HepG2 (cell line): ENCODE data around the gene PBLD. TPM values are rescaled to one million over a fixed set of nuclear protein-coding genes. Genes with fewer than 3 reads are reported as not detected.

Experiments
- BRF2 ChIP-seq: sonication (generic); formaldehyde crosslinking; IDR thresholded peaks from 2 replicates; pipeline ENCODE4 v1.8.1; 2022; ENCODE audit warnings: mild to moderate bottlenecking, missing genetic modification reagents
- ELF1 ChIP-seq: sonication (generic); formaldehyde crosslinking; IDR thresholded peaks from 2 replicates; pipeline ENCODE4 v1.4.0; 2020; ENCODE audit warnings: missing genetic modification reagents
- ETV5 ChIP-seq: IDR thresholded peaks from 2 replicates; pipeline ENCODE4 v1.6.1; 2018; ENCODE audit warnings: missing biosample characterization, missing genetic modification reagents, inconsistent platforms, borderline replicate concordance
- FOXJ3 ChIP-seq: sonication (generic); formaldehyde crosslinking; IDR thresholded peaks from 2 replicates; pipeline ENCODE4 v1.4.0; 2020; ENCODE audit warnings: missing genetic modification reagents, mild to moderate bottlenecking, borderline replicate concordance
- FOXP1 ChIP-seq, 2 experiments: fragments of 450-650 bp in 1 of 2; IDR thresholded peaks; 2 replicates each; pipeline ENCODE4 v1.6.1; 2017 to 2018; ENCODE audit warnings: antibody characterized with exemption in 1 of 2
- HIC2 ChIP-seq: sonication (generic); formaldehyde crosslinking; IDR thresholded peaks from 2 replicates; pipeline ENCODE4 v1.9.0; 2022; ENCODE audit warnings: low read depth, missing genetic modification reagents
- HNRNPH1 ChIP-seq: fragments of 200-400 bp; formaldehyde crosslinking; optimal IDR thresholded peaks from 2 replicates; pipeline ENCODE3; 2017; ENCODE audit warnings: mild to moderate bottlenecking, low read depth, low read length
- HOXD1 ChIP-seq: sonication (generic); formaldehyde crosslinking; IDR thresholded peaks from 2 replicates; pipeline ENCODE4 v1.5.0; 2020; ENCODE audit warnings: missing genetic modification reagents
- NFIB ChIP-seq: sonication (generic); formaldehyde crosslinking; IDR thresholded peaks from 2 replicates; pipeline ENCODE4 v1.9.0; 2021; ENCODE audit warnings: missing genetic modification reagents, mild to moderate bottlenecking, borderline replicate concordance
- RBM39 ChIP-seq: fragments of 200-400 bp; formaldehyde crosslinking; IDR thresholded peaks from one replicate; pipeline ENCODE4 v1.6.1; 2018; ENCODE audit warnings: antibody characterized with exemption, mild to moderate bottlenecking, low read depth, low read length; ENCODE audit not compliant: poor library complexity, severe bottlenecking
- SIX4 ChIP-seq: sonication (generic); formaldehyde crosslinking; IDR thresholded peaks from 2 replicates; pipeline ENCODE4 v1.4.0; 2020; ENCODE audit warnings: missing genetic modification reagents
- SP2 ChIP-seq: sonication (generic); formaldehyde crosslinking; IDR thresholded peaks from 2 replicates; pipeline ENCODE4 v1.5.1; 2020; ENCODE audit warnings: mild to moderate bottlenecking, missing genetic modification reagents
- ZBTB20 ChIP-seq: sonication (generic); formaldehyde crosslinking; IDR thresholded peaks from 2 replicates; pipeline ENCODE4 v1.8.1; 2023; ENCODE audit warnings: missing genetic modification reagents, low read depth, mild to moderate bottlenecking, borderline replicate concordance
- ZGPAT ChIP-seq: IDR thresholded peaks from 2 replicates; pipeline ENCODE4 v1.6.1; 2016; ENCODE audit warnings: mild to moderate bottlenecking
- ZHX2 ChIP-seq, 2 experiments: sonication (generic) in 1 of 2; formaldehyde crosslinking in 1 of 2; IDR thresholded peaks; 2 replicates each; pipeline versions ENCODE4 v1.6.1 to v1.9.0; 2014 to 2022; ENCODE audit warnings: antibody characterized with exemption in 1 of 2, borderline replicate concordance in 1 of 2, inconsistent platforms in 1 of 2, low read depth in 1 of 2, missing genetic modification reagents in 1 of 2
- ZNF205 ChIP-seq: IDR thresholded peaks from 2 replicates; pipeline ENCODE4 v1.6.1; 2018; ENCODE audit warnings: missing biosample characterization, missing genetic modification reagents
- ZNF605 ChIP-seq: sonication (generic); formaldehyde crosslinking; IDR thresholded peaks from 2 replicates; pipeline ENCODE4 v1.8.0; 2022; ENCODE audit warnings: mild to moderate bottlenecking, missing genetic modification reagents
- polyA plus RNA-seq, 8 experiments: library from polyadenylated mRNA; depleted of rRNA in 3 of 8; stranded (reverse) in 7 of 8; unstranded in 1 of 8; fragments of >200 nt; fragmentation: Illumina TruSeq in 4 of 8; extraction: Trizol in 4 of 8; gene quantifications; 2 replicates each; pipeline versions ENCODE4 v1.2.1 to v1.2.3, GENCODE V29; 2011 to 2016; ENCODE audit warnings: low read depth in 4 of 8, missing spikeins in 1 of 8, mixed read lengths in 1 of 8; ENCODE audit not compliant: insufficient read depth in 1 of 8
- total RNA-seq, 5 experiments: library from RNA; depleted of rRNA; stranded (reverse); fragments of >200 nt; fragmentation: Illumina TruSeq; extraction: Trizol; gene quantifications; 2 replicates each; pipeline ENCODE4 v1.2.3, GENCODE V29; 2016; ENCODE audit warnings: low read depth in 1 of 5

The PBLD gene
- total and polyA plus RNA-seq, 2 of the 13 experiments (the other 11 are each of a cell fraction or from before 2014, with no cell fraction given): 0.42 to 3.1 TPM

GRCh38 chr10:68331455-68332258 lies 1.1 kb downstream of the PBLD start, which contains the start of gene HNRNPH3 (continued):
- TF ChIP-seq ZNF605 (CRISPR knock-in tag): peak; percentile 99
- TF ChIP-seq BRF2 (CRISPR knock-in tag): peak; percentile 43; the same call in 1 of the 2 replicates
- peak; percentile 94 for TF ChIP-seq ZGPAT (CRISPR knock-in tag)
- no peak for TF ChIP-seq FOXP1 (IDR thresholded peaks at IDR 0.05)
- TF ChIP-seq FOXP1 (CRISPR knock-in tag; IDR thresholded peaks at IDR 0.05): no peak
- peak; percentile 89 for TF ChIP-seq ZNF205 (CRISPR knock-in tag)
- peak; percentile 91 for TF ChIP-seq RBM39
- peak; percentile 49 for TF ChIP-seq SIX4 (CRISPR knock-in tag)
- TF ChIP-seq ELF1 (CRISPR knock-in tag): no peak
- TF ChIP-seq SP2 (CRISPR knock-in tag): no peak; the same call in 1 of the 2 replicates
- peak; percentile 96 for TF ChIP-seq HOXD1 (CRISPR knock-in tag)
- no peak for TF ChIP-seq HIC2 (CRISPR knock-in tag)
- TF ChIP-seq ZBTB20 (CRISPR knock-in tag): peak; percentile 17; the same call in 1 of the 2 replicates
- TF ChIP-seq FOXJ3: peak; percentile 69
- TF ChIP-seq NFIB (CRISPR knock-in tag): no peak
- TF ChIP-seq HNRNPH1: no peak
- no peak; the same call in 1 of the 2 replicates for TF ChIP-seq ETV5 (CRISPR knock-in tag)
- 0 out of 2 replicates have a peak, but pooled peaks have one; percentile 66 for TF ChIP-seq ZHX2 (IDR thresholded peaks at IDR 0.05; ENCODE audit: low read depth)
- no peak; the same call in 1 of the 2 replicates for TF ChIP-seq ZHX2 (CRISPR knock-in tag; IDR thresholded peaks at IDR 0.05; ENCODE audit: borderline replicate concordance)
